HG02870 (cell line): ENCODE measurements around the gene PCDHB7.
"Not testable (repeated sequence)": the region's sequence is repeated elsewhere in the genome, so short reads cannot be mapped to it uniquely, and the experiment has no call there.

Experiments used
- ATAC-seq: cut with Tn5 transposase; IDR thresholded peaks from one replicate; pipeline ENCODE4 v1.9.1; 2021; ENCODE audit warnings: mild to moderate bottlenecking, moderate library complexity; ENCODE audit not compliant: unreplicated experiment

The PCDHB7 gene

GRCh38 chr5:141179876-141180275, 7.4 kb downstream of the PCDHB7 start:
- ATAC-seq: not testable (repeated sequence)

DNA sequence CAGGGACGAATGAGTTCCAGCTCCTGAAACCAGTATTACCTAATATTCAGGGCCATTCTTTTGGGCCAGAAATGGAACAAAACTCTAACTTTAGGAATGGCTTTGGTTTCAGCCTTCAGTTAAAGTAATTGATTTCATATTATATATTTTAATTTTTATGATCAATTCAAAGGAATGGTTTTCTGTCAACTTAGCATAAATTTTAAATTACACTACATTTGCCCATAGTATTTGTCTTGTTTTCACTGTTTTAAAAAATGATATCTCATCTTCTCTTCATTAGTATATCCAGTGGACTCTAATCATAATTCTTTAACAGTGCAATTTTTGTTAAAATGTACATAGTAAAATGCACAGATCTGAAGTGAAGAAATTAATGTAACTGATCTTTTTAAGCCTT, 7.9 kb downstream of the PCDHB7 start:
- no peak for ATAC-seq

DNA sequence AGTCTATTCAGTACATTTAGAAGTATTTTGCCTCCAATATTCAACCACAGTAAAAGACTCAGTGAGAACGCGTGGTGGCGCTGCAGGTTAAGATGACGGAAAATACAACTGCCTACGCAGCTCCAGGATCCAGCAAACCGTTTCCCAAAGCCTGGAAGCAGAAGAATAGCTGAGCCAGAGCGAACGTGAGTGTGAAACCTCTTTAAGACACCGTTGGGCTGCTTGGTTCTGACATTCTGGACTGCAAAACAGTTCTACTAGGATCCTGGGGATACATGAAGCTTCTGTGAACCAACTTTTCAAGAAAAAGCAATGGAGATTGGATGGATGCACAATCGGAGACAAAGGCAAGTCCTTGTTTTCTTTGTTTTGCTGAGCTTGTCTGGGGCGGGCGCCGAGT, 9.8 kb downstream of the PCDHB7 start, which contains the start of gene PCDHB16:
Gene PCDHB16 (plus strand): TSS at position 140 of the 400 bp plus-strand sequence. CDS start 173 bp downstream, at position 313.
- ATAC-seq: no peak

- not testable (repeated sequence) for ATAC-seq
These were observed 11.8 kb downstream of the PCDHB7 start for GRCh38 chr5:141184117-141184855.

DNA sequence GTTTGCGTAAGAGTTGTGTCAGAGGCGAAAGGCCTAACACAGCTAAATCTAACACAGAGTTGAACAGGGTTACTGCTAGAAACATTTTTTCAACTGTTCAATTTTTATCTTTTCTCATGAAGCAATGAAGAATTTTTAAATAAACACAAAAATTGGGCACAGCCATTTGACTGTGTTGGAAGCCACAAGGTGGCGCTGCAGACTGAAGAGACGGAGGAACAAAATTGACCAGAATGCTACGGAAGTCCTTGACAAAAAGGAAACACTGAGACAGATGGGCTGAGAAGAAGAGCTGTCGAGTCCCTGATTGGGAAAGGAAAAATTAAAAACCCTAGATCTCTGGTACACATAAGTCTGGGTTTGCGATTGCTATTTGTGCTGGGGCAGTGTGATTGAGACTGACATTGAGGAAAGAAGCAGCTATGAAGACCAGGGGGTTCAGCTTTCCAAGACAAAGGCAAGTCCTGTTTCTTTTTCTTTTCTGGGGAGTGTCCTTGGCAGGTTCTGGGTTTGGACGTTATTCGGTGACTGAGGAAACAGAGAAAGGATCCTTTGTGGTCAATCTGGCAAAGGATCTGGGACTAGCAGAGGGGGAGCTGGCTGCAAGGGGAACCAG, 14.6 kb downstream of the PCDHB7 start, which contains the start of gene PCDHB9:
Gene PCDHB9 (plus strand): TSS at position 265 of the 616 bp plus-strand sequence. CDS start 158 bp downstream, at position 423.
- ATAC-seq: no peak

DNA sequence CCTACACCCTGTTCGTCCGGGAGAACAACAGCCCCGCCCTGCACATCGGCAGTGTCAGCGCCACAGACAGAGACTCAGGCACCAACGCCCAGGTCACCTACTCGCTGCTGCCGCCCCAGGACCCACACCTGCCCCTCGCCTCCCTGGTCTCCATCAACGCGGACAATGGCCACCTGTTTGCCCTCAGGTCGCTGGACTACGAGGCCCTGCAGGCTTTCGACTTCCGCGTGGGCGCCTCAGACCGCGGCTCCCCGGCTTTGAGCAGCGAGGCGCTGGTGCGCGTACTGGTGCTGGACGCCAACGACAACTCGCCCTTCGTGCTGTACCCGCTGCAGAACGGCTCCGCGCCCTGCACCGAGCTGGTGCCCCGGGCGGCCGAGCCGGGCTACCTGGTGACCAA, 16.2 kb downstream of the PCDHB7 start:
- ATAC-seq: not testable (repeated sequence)

- ATAC-seq: not testable (repeated sequence)
These were observed 16.7 kb downstream of the PCDHB7 start for GRCh38 chr5:141189131-141189530.

- ATAC-seq: no peak
These were observed 19.8 kb downstream of the PCDHB7 start, which contains the start of gene PCDHB10 for GRCh38 chr5:141192110-141192725. PCDHB10 (plus strand) TSS chr5:141192353; CDS start chr5:141192553, 200 bp downstream.

DNA sequence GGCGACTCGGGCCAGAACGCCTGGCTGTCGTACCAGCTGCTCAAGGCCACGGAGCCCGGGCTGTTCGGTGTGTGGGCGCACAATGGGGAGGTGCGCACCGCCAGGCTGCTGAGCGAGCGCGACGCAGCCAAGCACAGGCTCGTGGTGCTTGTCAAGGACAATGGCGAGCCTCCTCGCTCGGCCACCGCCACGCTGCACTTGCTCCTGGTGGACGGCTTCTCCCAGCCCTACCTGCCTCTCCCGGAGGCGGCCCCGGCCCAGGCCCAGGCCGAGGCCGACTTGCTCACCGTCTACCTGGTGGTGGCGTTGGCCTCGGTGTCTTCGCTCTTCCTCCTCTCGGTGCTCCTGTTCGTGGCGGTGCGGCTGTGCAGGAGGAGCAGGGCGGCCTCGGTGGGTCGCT, 21.9 kb downstream of the PCDHB7 start:
- not testable (repeated sequence) for ATAC-seq

- no peak for ATAC-seq
These were observed 23.9 kb downstream of the PCDHB7 start for GRCh38 chr5:141196363-141196762.

GRCh38 chr5:141199359-141200235, 27.2 kb downstream of the PCDHB7 start, which contains the start of gene PCDHB11:
PCDHB11 (plus strand) TSS chr5:141199627; CDS start chr5:141199775, 148 bp downstream.
- ATAC-seq: no peak

DNA sequence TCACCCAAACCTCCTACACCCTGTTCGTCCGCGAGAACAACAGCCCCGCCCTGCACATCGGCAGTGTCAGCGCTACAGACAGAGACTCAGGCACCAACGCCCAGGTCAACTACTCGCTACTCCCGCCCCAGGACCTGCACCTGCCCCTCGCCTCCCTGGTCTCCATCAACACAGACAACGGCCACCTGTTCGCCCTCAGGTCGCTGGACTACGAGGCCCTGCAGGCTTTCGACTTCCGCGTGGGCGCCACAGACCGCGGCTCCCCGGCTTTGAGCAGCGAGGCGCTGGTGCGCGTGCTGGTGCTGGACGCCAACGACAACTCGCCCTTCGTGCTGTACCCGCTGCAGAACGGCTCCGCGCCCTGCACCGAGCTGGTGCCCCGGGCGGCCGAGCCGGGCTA, 28.7 kb downstream of the PCDHB7 start:
- ATAC-seq: not testable (repeated sequence)

- ATAC-seq: not testable (repeated sequence)
These were observed 29.2 kb downstream of the PCDHB7 start for GRCh38 chr5:141201646-141202045.

GRCh38 chr5:141208478-141208877, 36.0 kb downstream of the PCDHB7 start, which contains the start of gene PCDHB12:
PCDHB12 (plus strand) TSS chr5:141208719; CDS start chr5:141208908, 189 bp downstream.
- no peak for ATAC-seq

DNA sequence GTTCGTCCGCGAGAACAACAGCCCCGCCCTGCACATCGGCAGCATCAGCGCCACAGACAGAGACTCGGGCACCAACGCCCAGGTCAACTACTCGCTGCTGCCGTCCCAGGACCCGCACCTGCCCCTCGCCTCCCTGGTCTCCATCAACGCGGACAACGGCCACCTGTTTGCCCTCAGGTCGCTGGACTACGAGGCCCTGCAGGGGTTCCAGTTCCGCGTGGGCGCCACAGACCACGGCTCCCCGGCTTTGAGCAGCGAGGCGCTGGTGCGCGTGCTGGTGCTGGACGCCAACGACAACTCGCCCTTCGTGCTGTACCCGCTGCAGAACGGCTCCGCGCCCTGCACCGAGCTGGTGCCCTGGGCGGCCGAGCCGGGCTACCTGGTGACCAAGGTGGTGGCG, 37.8 kb downstream of the PCDHB7 start:
- ATAC-seq: not testable (repeated sequence)

- ATAC-seq: not testable (repeated sequence)
These were observed 38.4 kb downstream of the PCDHB7 start for GRCh38 chr5:141210849-141211248.

DNA sequence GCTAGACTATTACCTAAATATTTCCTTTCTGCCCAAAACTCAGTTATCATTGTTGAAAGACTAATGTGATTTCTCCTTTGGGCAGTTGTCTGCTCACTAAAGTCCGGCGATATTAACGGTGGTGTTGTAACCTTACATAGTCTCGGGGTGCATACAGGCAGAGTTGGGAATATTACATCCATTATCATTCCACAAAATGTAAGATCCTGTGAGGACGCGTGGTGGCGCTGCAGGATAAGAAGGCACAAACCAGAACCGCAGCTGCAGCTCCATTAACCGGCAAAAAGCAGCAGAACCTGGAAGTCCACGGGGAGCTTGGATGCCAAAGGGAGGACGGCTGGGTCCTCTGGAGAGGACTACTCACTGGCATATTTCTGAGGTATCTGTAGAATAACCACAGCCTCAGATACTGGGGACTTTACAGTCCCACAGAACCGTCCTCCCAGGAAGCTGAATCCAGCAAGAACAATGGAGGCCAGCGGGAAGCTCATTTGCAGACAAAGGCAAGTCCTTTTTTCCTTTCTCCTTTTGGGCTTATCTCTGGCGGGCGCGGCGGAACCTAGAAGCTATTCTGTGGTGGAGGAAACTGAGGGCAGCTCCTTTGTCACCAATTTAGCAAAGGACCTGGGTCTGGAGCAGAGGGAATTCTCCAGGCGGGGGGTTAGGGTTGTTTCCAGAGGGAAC, 41.4 kb downstream of the PCDHB7 start, which contains the start of gene PCDHB13:
Gene PCDHB13 (plus strand): TSS at position 264 of the 684 bp plus-strand sequence. CDS start 205 bp downstream, at position 469.
- not testable (repeated sequence) for ATAC-seq

- not testable (repeated sequence) for ATAC-seq
These were observed 42.1 kb downstream of the PCDHB7 start for GRCh38 chr5:141214583-141214982.

GRCh38 chr5:141215504-141215903, 43.1 kb downstream of the PCDHB7 start:
- not testable (repeated sequence) for ATAC-seq
